HepG2 (cell line): ENCODE data around the gene BCL6. TPM values are rescaled to one million over a fixed set of nuclear protein-coding genes. Genes with fewer than 3 reads are reported as not detected.

Source experiments
- ATM ChIP-seq: fragments of 450-650 bp; IDR thresholded peaks from 2 replicates; pipeline ENCODE4 v1.7.1; 2017; ENCODE audit warnings: mild to moderate bottlenecking, borderline replicate concordance
- CSRNP1 ChIP-seq: sonication (generic); formaldehyde crosslinking; IDR thresholded peaks from 2 replicates; pipeline ENCODE4 v1.8.1; 2023; ENCODE audit warnings: mild to moderate bottlenecking, missing genetic modification reagents
- GATAD1 ChIP-seq: IDR thresholded peaks from 2 replicates; pipeline ENCODE4 v1.6.1; 2016; ENCODE audit warnings: missing genetic modification reagents, missing compliant biosample characterization
- IKZF1 ChIP-seq: fragments of 450-650 bp; IDR thresholded peaks from 2 replicates; pipeline ENCODE4 v1.7.1; 2016
- KMT2B ChIP-seq: IDR thresholded peaks from 2 replicates; pipeline ENCODE4 v1.6.1; 2016; ENCODE audit warnings: missing genetic modification reagents, missing compliant biosample characterization
- NR3C1 ChIP-seq: sonication (generic); formaldehyde crosslinking; IDR thresholded peaks from 2 replicates; pipeline ENCODE4 v1.4.0; 2020; ENCODE audit warnings: missing genetic modification reagents
- PHB2 ChIP-seq: fragments of 450-650 bp; IDR thresholded peaks from 2 replicates; pipeline ENCODE4 v1.6.1; 2018; ENCODE audit not compliant: partially characterized antibody
- PLRG1 ChIP-seq: fragments of 450-650 bp; conservative IDR thresholded peaks from 2 replicates; pipeline ENCODE4 v1.6.1; 2016
- RNF2 ChIP-seq: fragments of 450-650 bp; conservative IDR thresholded peaks from 2 replicates; pipeline ENCODE4 v1.6.1; 2016; ENCODE audit warnings: low read depth
- ZBTB8A ChIP-seq: sonication (generic); formaldehyde crosslinking; IDR thresholded peaks from 2 replicates; pipeline ENCODE4 v1.4.0; 2020; ENCODE audit warnings: mild to moderate bottlenecking, low read depth, missing genetic modification reagents, borderline replicate concordance
- ZNF121 ChIP-seq: sonication (generic); formaldehyde crosslinking; IDR thresholded peaks from 2 replicates; pipeline ENCODE4 v1.5.0; 2020; ENCODE audit warnings: mild to moderate bottlenecking, missing genetic modification reagents
- ZNF317 ChIP-seq: sonication (generic); formaldehyde crosslinking; IDR thresholded peaks from 2 replicates; pipeline ENCODE4 v1.5.0; 2020; ENCODE audit warnings: mild to moderate bottlenecking, missing genetic modification reagents
- ZNF512B ChIP-seq: sonication (generic); formaldehyde crosslinking; IDR thresholded peaks from 2 replicates; pipeline ENCODE4 v1.5.1; 2020; ENCODE audit warnings: missing genetic modification reagents, mild to moderate bottlenecking, borderline replicate concordance
- ZNF543 ChIP-seq: sonication (generic); formaldehyde crosslinking; IDR thresholded peaks from 2 replicates; pipeline ENCODE4 v1.4.0; 2020; ENCODE audit warnings: mild to moderate bottlenecking, missing genetic modification reagents
- ZNF558 ChIP-seq: sonication (generic); formaldehyde crosslinking; IDR thresholded peaks from 2 replicates; pipeline ENCODE4 v1.9.0; 2022; ENCODE audit warnings: mild to moderate bottlenecking, missing genetic modification reagents, borderline replicate concordance
- ZNF891 ChIP-seq: sonication (generic); formaldehyde crosslinking; IDR thresholded peaks from 2 replicates; pipeline ENCODE4 v1.5.0; 2020; ENCODE audit warnings: mild to moderate bottlenecking, missing genetic modification reagents
- polyA plus RNA-seq, 8 experiments: library from polyadenylated mRNA; depleted of rRNA in 3 of 8; stranded (reverse) in 7 of 8; unstranded in 1 of 8; fragments of >200 nt; fragmentation: Illumina TruSeq in 4 of 8; extraction: Trizol in 4 of 8; gene quantifications; 2 replicates each; pipeline versions ENCODE4 v1.2.1 to v1.2.3, GENCODE V29; 2011 to 2016; ENCODE audit warnings: low read depth in 4 of 8, missing spikeins in 1 of 8, mixed read lengths in 1 of 8; ENCODE audit not compliant: insufficient read depth in 1 of 8
- total RNA-seq, 5 experiments: library from RNA; depleted of rRNA; stranded (reverse); fragments of >200 nt; fragmentation: Illumina TruSeq; extraction: Trizol; gene quantifications; 2 replicates each; pipeline ENCODE4 v1.2.3, GENCODE V29; 2016; ENCODE audit warnings: low read depth in 1 of 5
- TF ChIP-seq, protein P1 (sequence below): conservative IDR thresholded peaks from 2 replicates; pipeline ENCODE4 v1.6.1; 2018; ENCODE audit warnings: missing genetic modification reagents
- TF ChIP-seq, protein P2 (sequence below), 2 experiments: sonication (generic) in 1 of 2; formaldehyde crosslinking in 1 of 2; IDR thresholded peaks; 2 replicates each; pipeline versions ENCODE4 v1.5.1 to v1.6.1; 2011 to 2020; ENCODE audit warnings: borderline replicate concordance in 1 of 2, low read depth in 1 of 2, low read length in 1 of 2, mild to moderate bottlenecking in 1 of 2, missing genetic modification reagents in 1 of 2, moderate library complexity in 1 of 2
- TF ChIP-seq, protein P3 (sequence below): sonication (generic); formaldehyde crosslinking; IDR thresholded peaks from 2 replicates; pipeline ENCODE4 v1.4.0; 2020; ENCODE audit warnings: mild to moderate bottlenecking, missing genetic modification reagents

BCL6 gene
- total and polyA plus RNA-seq, 2 of the 13 experiments (the other 11 are each of a cell fraction or from before 2014, with no cell fraction given), result 21.2 to 53.7 TPM

DNA sequence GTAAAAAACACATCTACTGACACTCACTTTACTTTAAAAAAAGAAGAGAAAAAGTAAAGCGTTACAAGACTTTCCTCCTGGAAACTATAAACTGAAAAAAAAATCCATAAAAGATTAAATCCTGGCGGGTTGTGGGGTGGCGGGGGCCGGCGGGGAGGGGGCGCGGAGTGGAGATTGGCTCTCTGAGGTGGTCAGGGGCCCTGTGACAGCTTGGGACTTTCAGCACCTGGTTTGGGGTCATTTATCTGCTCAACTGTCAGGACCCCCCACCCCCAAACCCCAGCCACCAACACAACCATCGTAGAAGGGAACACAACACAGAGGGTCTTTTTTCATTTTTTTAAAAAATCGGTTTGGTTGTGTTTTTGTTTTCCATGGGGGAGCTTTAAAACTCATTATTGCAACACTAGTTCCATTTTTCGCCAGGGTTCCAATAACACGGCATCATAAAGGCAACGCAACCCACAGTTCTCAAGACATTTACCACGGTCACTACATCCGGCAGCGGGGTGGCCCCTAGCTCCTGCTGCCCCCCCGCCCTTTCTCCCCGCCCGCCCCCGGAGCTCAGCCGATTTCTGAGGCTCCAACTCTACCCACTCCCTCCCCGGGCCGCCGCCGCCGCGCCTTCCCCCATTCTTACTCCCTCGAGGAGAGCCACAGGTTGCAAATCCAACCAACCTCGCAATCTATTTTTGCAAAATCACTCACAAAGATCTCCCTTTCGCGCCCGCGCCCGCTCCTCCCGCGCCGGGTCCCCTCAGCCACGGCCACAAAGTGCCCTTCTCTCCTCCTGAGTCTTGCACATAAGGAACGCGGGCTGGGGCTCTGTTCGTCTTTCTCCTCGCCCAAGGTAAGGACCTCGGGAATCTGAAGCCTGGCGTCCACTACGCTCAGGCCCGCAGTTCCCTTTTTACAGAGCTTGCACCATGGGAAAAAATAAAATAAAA, 1.8 kb downstream of the BCL6 start (continued):
- 0 out of 2 replicates have a peak, but pooled peaks have one; percentile 20 for TF ChIP-seq CSRNP1
- TF ChIP-seq IKZF1, result no peak
- TF ChIP-seq GATAD1 (CRISPR knock-in tag), result 0 out of 2 replicates have a peak, but pooled peaks have one; percentile 14
- TF ChIP-seq KMT2B (CRISPR knock-in tag), result no peak
- TF ChIP-seq ZNF891 (CRISPR knock-in tag), result 0 out of 2 replicates have a peak, but pooled peaks have one; percentile 19
- no peak for TF ChIP-seq ZNF121 (CRISPR knock-in tag)
- no peak for TF ChIP-seq ZNF317 (CRISPR knock-in tag)
- TF ChIP-seq ZNF558 (CRISPR knock-in tag), result 0 out of 2 replicates have a peak, but pooled peaks have one; percentile 52
- TF ChIP-seq PHB2, result no peak
- no peak for TF ChIP-seq ZBTB8A (CRISPR knock-in tag)
- no peak for TF ChIP-seq ZNF512B (CRISPR knock-in tag)
- TF ChIP-seq, protein P1, sequence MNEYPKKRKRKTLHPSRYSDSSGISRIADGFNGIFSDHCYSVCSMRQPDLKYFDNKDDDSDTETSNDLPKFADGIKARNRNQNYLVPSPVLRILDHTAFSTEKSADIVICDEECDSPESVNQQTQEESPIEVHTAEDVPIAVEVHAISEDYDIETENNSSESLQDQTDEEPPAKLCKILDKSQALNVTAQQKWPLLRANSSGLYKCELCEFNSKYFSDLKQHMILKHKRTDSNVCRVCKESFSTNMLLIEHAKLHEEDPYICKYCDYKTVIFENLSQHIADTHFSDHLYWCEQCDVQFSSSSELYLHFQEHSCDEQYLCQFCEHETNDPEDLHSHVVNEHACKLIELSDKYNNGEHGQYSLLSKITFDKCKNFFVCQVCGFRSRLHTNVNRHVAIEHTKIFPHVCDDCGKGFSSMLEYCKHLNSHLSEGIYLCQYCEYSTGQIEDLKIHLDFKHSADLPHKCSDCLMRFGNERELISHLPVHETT (CRISPR knock-in tag), result no peak
- TF ChIP-seq PLRG1, result no peak
- TF ChIP-seq, protein P2, sequence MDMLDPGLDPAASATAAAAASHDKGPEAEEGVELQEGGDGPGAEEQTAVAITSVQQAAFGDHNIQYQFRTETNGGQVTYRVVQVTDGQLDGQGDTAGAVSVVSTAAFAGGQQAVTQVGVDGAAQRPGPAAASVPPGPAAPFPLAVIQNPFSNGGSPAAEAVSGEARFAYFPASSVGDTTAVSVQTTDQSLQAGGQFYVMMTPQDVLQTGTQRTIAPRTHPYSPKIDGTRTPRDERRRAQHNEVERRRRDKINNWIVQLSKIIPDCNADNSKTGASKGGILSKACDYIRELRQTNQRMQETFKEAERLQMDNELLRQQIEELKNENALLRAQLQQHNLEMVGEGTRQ (IDR thresholded peaks at IDR 0.05; ENCODE audit: low read depth, low read length), result no peak
- TF ChIP-seq, protein P2 (CRISPR knock-in tag; IDR thresholded peaks at IDR 0.05; ENCODE audit: borderline replicate concordance), result no peak
- no peak for TF ChIP-seq ATM
- TF ChIP-seq ZNF543 (CRISPR knock-in tag), result no peak
- TF ChIP-seq RNF2, result no peak
- TF ChIP-seq NR3C1 (CRISPR knock-in tag), result no peak
- TF ChIP-seq, protein P3, sequence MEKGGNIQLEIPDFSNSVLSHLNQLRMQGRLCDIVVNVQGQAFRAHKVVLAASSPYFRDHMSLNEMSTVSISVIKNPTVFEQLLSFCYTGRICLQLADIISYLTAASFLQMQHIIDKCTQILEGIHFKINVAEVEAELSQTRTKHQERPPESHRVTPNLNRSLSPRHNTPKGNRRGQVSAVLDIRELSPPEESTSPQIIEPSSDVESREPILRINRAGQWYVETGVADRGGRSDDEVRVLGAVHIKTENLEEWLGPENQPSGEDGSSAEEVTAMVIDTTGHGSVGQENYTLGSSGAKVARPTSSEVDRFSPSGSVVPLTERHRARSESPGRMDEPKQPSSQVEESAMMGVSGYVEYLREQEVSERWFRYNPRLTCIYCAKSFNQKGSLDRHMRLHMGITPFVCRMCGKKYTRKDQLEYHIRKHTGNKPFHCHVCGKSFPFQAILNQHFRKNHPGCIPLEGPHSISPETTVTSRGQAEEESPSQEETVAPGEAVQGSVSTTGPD (CRISPR knock-in tag), result no peak
